GM12878 (cell line): ENCODE results near the gene C17orf113. TPM values are rescaled to one million over a fixed set of nuclear protein-coding genes. Genes with fewer than 3 reads are reported as not detected.

ENCODE experiments used
- ATAC-seq: fragments of 200-7000 bp; cut with Tn5 transposase; 3 replicates; pipeline ENCODE4 v1.9.1; 2020; ENCODE audit warnings: mild to moderate bottlenecking, moderate library complexity
- BruUV-seq: library from RNA; stranded (reverse); fragments of 400-500 nt; replicated peaks from 2 replicates; lab custom pipeline; 2021; lab: Mats Ljungman, UMichigan
- CTCF ChIA-PET: fragments of 300-600 bp; sonication (Branson Sonifier 250); formaldehyde crosslinking; extraction: SDS; loops from one replicate; lab custom pipeline; 2021; ENCODE audit warnings: inconsistent platforms; lab: Yijun Ruan, JAX
- POLR2A ChIA-PET: fragments of 350-600 bp; formaldehyde crosslinking; extraction: SDS; loops from one replicate; lab custom pipeline; 2021; ENCODE audit warnings: inconsistent platforms; lab: Charles Lee
- RAD21 ChIA-PET: fragments of 300-600 bp; sonication (Branson Sonifier 250); formaldehyde crosslinking; loops from one replicate; lab custom pipeline; 2023; ENCODE audit warnings: antibody characterized with exemption; ENCODE audit not compliant: unreplicated experiment; lab: Charles Lee
- SMC1A ChIA-PET: fragments of 300-600 bp; sonication (Branson Sonifier 250); formaldehyde crosslinking; loops from one replicate; lab custom pipeline; 2023; ENCODE audit not compliant: unreplicated experiment, uncharacterized antibody; lab: Charles Lee
- DNase-seq: peaks from one replicate; pipeline ENCODE4 v3.0.0-alpha.2; 2011; ENCODE audit warnings: low read depth, low spot score
- FAIRE-seq: peaks from 3 replicates; lab custom pipeline; 2011; peaks lifted over from hg19 to GRCh38; lab: Jason Lieb, UNC
- H2AFZ ChIP-seq: 2 replicates; pipeline ENCODE4 v1.6.0; 2011; ENCODE audit warnings: low read depth, low read length, control low read depth; ENCODE audit not compliant: control insufficient read depth
- H3K27ac ChIP-seq: 2 replicates; pipeline ENCODE4 v1.5.1; 2011; ENCODE audit warnings: control low read depth; ENCODE audit not compliant: control insufficient read depth, insufficient read depth
- H3K27me3 ChIP-seq, 2 experiments: replicated peaks in 1 of 2; 2 replicates each; pipeline versions ENCODE4 v1.6.0 to v1.6.1; 2011; ENCODE audit warnings: low read length in 1 of 2; ENCODE audit not compliant: control insufficient read depth in 2 of 2, insufficient read depth in 2 of 2
- H3K36me3 ChIP-seq, 2 experiments: 2 replicates each; pipeline ENCODE4 v1.5.1; 2011; ENCODE audit warnings: low read length in 1 of 2; ENCODE audit not compliant: control insufficient read depth in 2 of 2, insufficient read depth in 2 of 2
- H3K4me1 ChIP-seq: 2 replicates; pipeline ENCODE4 v1.6.1; 2011; ENCODE audit warnings: mild to moderate bottlenecking, low read length, moderate library complexity, mixed read lengths; ENCODE audit not compliant: control insufficient read depth, insufficient read depth
- H3K4me2 ChIP-seq: 2 replicates; pipeline ENCODE4 v1.6.0; 2011; ENCODE audit warnings: control low read depth; ENCODE audit not compliant: control insufficient read depth, insufficient read depth
- H3K4me3 ChIP-seq: fragments of 200-600 bp; sonication (generic); 2 replicates; pipeline ENCODE4 v1.5.1; 2016
- H3K79me2 ChIP-seq: 2 replicates; pipeline ENCODE4 v1.6.0; 2011; ENCODE audit warnings: low read length; ENCODE audit not compliant: control insufficient read depth, insufficient read depth
- H3K9ac ChIP-seq: 2 replicates; pipeline ENCODE4 v1.8.0; 2011; ENCODE audit warnings: low read length, control low read depth, mixed read lengths; ENCODE audit not compliant: control insufficient read depth, insufficient read depth
- H3K9me3 ChIP-seq: replicated peaks from 3 replicates; pipeline ENCODE4 v1.5.1; 2011; ENCODE audit warnings: mild to moderate bottlenecking, low read length; ENCODE audit not compliant: control insufficient read depth, insufficient read depth
- H4K20me1 ChIP-seq: 2 replicates; pipeline ENCODE4 v1.6.0; 2011; ENCODE audit not compliant: control insufficient read depth, insufficient read depth
- ATF7 ChIP-seq: fragments of 450-650 bp; IDR thresholded peaks from 2 replicates; pipeline ENCODE4 v1.6.1; 2016; ENCODE audit warnings: low read depth, mild to moderate bottlenecking
- CEBPZ ChIP-seq: fragments of 150-350 bp; IDR thresholded peaks from 2 replicates; pipeline ENCODE4 v1.6.1; 2016; ENCODE audit warnings: low read depth, low read length
- CUX1 ChIP-seq: IDR thresholded peaks from 2 replicates; pipeline ENCODE4 v1.6.1; 2012; ENCODE audit warnings: improper control_type of control experiment, low read depth, low read length; ENCODE audit not compliant: insufficient replicate concordance
- EP300 ChIP-seq, 2 experiments: fragments of 150-350 bp in 1 of 2; IDR thresholded peaks; 2 replicates each; pipeline ENCODE4 v1.6.1; 2011 to 2012; ENCODE audit warnings: low read depth in 2 of 2, low read length in 2 of 2, borderline replicate concordance in 1 of 2, improper control_type of control experiment in 1 of 2, inconsistent platforms in 1 of 2; ENCODE audit not compliant: control insufficient read depth in 1 of 2
- JUND ChIP-seq: IDR thresholded peaks from 2 replicates; pipeline ENCODE4 v1.6.1; 2012; ENCODE audit warnings: low read depth, mild to moderate bottlenecking, low read length, improper control_type of control experiment, moderate library complexity
- KAT2A ChIP-seq: conservative IDR thresholded peaks from 2 replicates; pipeline ENCODE4 v1.6.1; 2011; ENCODE audit warnings: low read depth, low read length; ENCODE audit not compliant: control insufficient read depth
- LARP7 ChIP-seq: fragments of 450-650 bp; IDR thresholded peaks from 2 replicates; pipeline ENCODE4 v1.6.1; 2017; ENCODE audit warnings: mild to moderate bottlenecking
- NFXL1 ChIP-seq: fragments of 450-650 bp; IDR thresholded peaks from 2 replicates; pipeline ENCODE4 v1.6.1; 2017; ENCODE audit warnings: antibody characterized with exemption, mild to moderate bottlenecking, borderline replicate concordance
- NR2C2 ChIP-seq: IDR thresholded peaks from 2 replicates; pipeline ENCODE4 v1.6.1; 2011; ENCODE audit warnings: borderline replicate concordance, low read depth; ENCODE audit not compliant: control insufficient read depth, insufficient read length
- SREBF1 ChIP-seq: IDR thresholded peaks from 2 replicates; pipeline ENCODE4 v1.6.1; 2012; ENCODE audit warnings: mild to moderate bottlenecking, low read length
- ZBTB33 ChIP-seq: fragments of 450-650 bp; IDR thresholded peaks from 2 replicates; pipeline ENCODE4 v1.6.1; 2017; ENCODE audit warnings: mild to moderate bottlenecking
- ZNF622 ChIP-seq: fragments of 450-650 bp; IDR thresholded peaks from 2 replicates; pipeline ENCODE4 v1.6.1; 2017; ENCODE audit warnings: mild to moderate bottlenecking, inconsistent platforms
- WGBS: methylation state at CpG from one replicate; pipeline ENCODE4 v1.1.6; 2016; ENCODE audit warnings: low lambda C conversion rate; ENCODE audit not compliant: insufficient replicate concordance, insufficient coverage; ENCODE audit errors: missing lambda C conversion rate; 5-methylcytosine and 5-hydroxymethylcytosine counted together
- in situ Hi-C: fragments of 300-500 bp; cut with MboI; formaldehyde crosslinking; loops from 9 replicates; pipeline ENCODE4 v1.14.3; 2018; ENCODE audit warnings: mixed read lengths
- intact Hi-C: fragments of 100-400 bp; cut with micrococcal nuclease; formaldehyde crosslinking; loops from one replicate; pipeline ENCODE4 v1.14.2; 2022; ENCODE audit not compliant: unreplicated experiment
- polyA plus RNA-seq, 11 experiments: library from polyadenylated mRNA; depleted of rRNA in 4 of 11; unstranded in 6 of 11; stranded (reverse) in 5 of 11; fragments of >200 nt; fragmentation: Nextera tagmentation in 4 of 11; fragmentation: Illumina TruSeq in 1 of 11; extraction: Ambion mirVana in 4 of 11; extraction: Trizol in 1 of 11; gene quantifications; 1 replicate in 1 of 11; 2 replicates in 10 of 11; pipeline versions ENCODE4 v1.2.1 to v1.2.3, GENCODE V29; 2011 to 2016; ENCODE audit warnings: inconsistent platforms in 2 of 11, missing spikeins in 2 of 11, low read depth in 1 of 11
- total RNA-seq, 4 experiments: library from RNA; depleted of rRNA in 3 of 4; stranded (reverse); fragments of >200 nt in 3 of 4; fragmentation: Illumina TruSeq in 1 of 4; extraction: Trizol in 1 of 4; gene quantifications; 2 replicates each; pipeline versions ENCODE4 v1.2.1 to v1.2.3, GENCODE V29; 2013 to 2021

The C17orf113 gene
- total and polyA plus RNA-seq, 10 of the 15 experiments (the other 5 are each of a cell fraction or from before 2014, with no cell fraction given) = 0.03 to 0.17 (median 0.08) TPM; not detected in 3

GRCh38 chr17:42065201-42065600 lies 14.8 kb upstream of the C17orf113 start (continued):
- TF ChIP-seq ZBTB33 = no peak
- no peak for TF ChIP-seq KAT2A
- no peak for TF ChIP-seq SREBF1
- no peak for TF ChIP-seq ATF7

GRCh38 chr17:42062681-42063080 lies 12.3 kb upstream of the C17orf113 start:
- no peak overlapping the region for H2AFZ ChIP-seq
- ChIA-PET CTCF (interaction anchor here (1.3 to 3.4 kb wide), 3 partner anchors 36 to 100 kb away, joined by 3 to 16 read pairs (median 5); no protein-coding TSS in a partner anchor), RAD21 (interaction anchor here (1.0 kb wide), 1 partner anchor 49 kb away, joined by 3 read pairs; no protein-coding TSS in a partner anchor), POLR2A (no interaction called here), SMC1A (interaction anchor here (1.3 kb wide), 1 partner anchor 37 kb away, joined by 3 read pairs; no protein-coding TSS in a partner anchor)
- H3K9me3 ChIP-seq = no peaks in the 10 kb centered on the region
- no TSS peak for BruUV-seq
- no peak overlapping the region for H3K4me2 ChIP-seq
- FAIRE-seq (no peak), ATAC-seq (no peak), DNase-seq (no peak)
- H3K27me3 ChIP-seq = no peaks in the 10 kb centered on the region
- no peak overlapping the region for H3K9ac ChIP-seq
- H3K4me3 ChIP-seq = no peak overlapping the region
- in situ Hi-C loops (no loop called here), intact Hi-C loops (loop anchor here (5.0 kb wide), 1 partner anchor 35 kb away; no protein-coding TSS in a partner anchor)
- H3K27ac ChIP-seq = no peak overlapping the region
- H3K36me3 ChIP-seq = no peaks in the 10 kb centered on the region
- no peaks in the 10 kb centered on the region for H3K79me2 ChIP-seq
- H3K4me1 ChIP-seq = peaks cover 11% of the 10 kb centered on the region
- H4K20me1 ChIP-seq = no peaks in the 10 kb centered on the region
- WGBS = 77% methylated on average over 14 of the region's 14 CpGs
- TF ChIP-seq LARP7 (no peak), CEBPZ (no peak), NR2C2 (no peak), CUX1 (no peak), ATF7 (no peak), NFXL1 (no peak), ZNF622 (no peak), EP300 (IDR thresholded peaks at IDR 0.05; ENCODE audit: borderline replicate concordance in 1 of 2, control insufficient read depth in 1 of 2, low read depth in 2 of 2, low read length in 2 of 2) (no peak), JUND (no peak)
